Lower leg skin (tissue), 3 donors: ENCODE data around the gene CDH13.

ENCODE experiments used
- CTCF ChIP-seq, 3 donors: fragments of 450-650 bp; IDR thresholded peaks; one replicate each; pipeline ENCODE4 v1.5.1; 2016; ENCODE audit warnings: antibody characterized with exemption in 3 of 3, mild to moderate bottlenecking in 3 of 3, moderate library complexity in 2 of 3
- POLR2A ChIP-seq, 2 donors: fragments of 450-650 bp; IDR thresholded peaks; one replicate each; pipeline ENCODE4 v1.6.1; 2016 to 2017; ENCODE audit warnings: antibody characterized with exemption in 2 of 2, mild to moderate bottlenecking in 1 of 2, moderate library complexity in 1 of 2

- TF ChIP-seq POLR2A (IDR thresholded peaks at IDR 0.05) (no peak), CTCF (IDR thresholded peaks at IDR 0.05) (no peak)
Observed at GRCh38 chr16:83196796-83197195, 570.0 kb downstream of the CDH13 start.
